Kidney epithelial cell (primary cell): ENCODE data around the gene ARMC12. TPM values are rescaled to one million over a fixed set of nuclear protein-coding genes. Genes with fewer than 3 reads are reported as not detected.
"Not testable (repeated sequence)": the region's sequence is repeated elsewhere in the genome, so short reads cannot be mapped to it uniquely, and the experiment has no call there.

Source experiments
- DNase-seq: peaks from one replicate; pipeline ENCODE4 v3.0.0-alpha.2; 2010; ENCODE audit warnings: low read depth
- H3K27me3 ChIP-seq: 2 replicates; pipeline ENCODE4 v1.6.0; 2011; ENCODE audit warnings: low read length; ENCODE audit not compliant: control insufficient read depth, insufficient read depth
- H3K36me3 ChIP-seq: 2 replicates; pipeline ENCODE4 v1.5.1; 2011; ENCODE audit warnings: low read length; ENCODE audit not compliant: control insufficient read depth, insufficient read depth
- H3K4me3 ChIP-seq: 2 replicates; pipeline ENCODE4 v1.5.1; 2011; ENCODE audit warnings: low read depth, mild to moderate bottlenecking, control low read depth, low read length
- CTCF ChIP-seq: IDR thresholded peaks from 2 replicates; pipeline ENCODE4 v1.5.1; 2011; ENCODE audit warnings: mild to moderate bottlenecking, moderate library complexity, low read length, control low read depth, inconsistent platforms; ENCODE audit not compliant: insufficient read depth, poor library complexity, severe bottlenecking
- total RNA-seq: library from RNA; depleted of rRNA; stranded (reverse); fragments of >200 nt; gene quantifications from 2 replicates; pipeline ENCODE4 v1.2.3, GENCODE V29; 2015

Gene ARMC12
- total RNA-seq, 1 donor from 2014 or later, result 0.29 TPM

- Histone ChIP-seq H3K27me3 (no peaks in the 10 kb centered on the region), H3K4me3 (no peak overlapping the region), H3K36me3 (no peaks in the 10 kb centered on the region)
- TF ChIP-seq CTCF, result no peak
- no peak for DNase-seq
Measured at GRCh38 chr6:35691027-35691824, 45.6 kb upstream of the ARMC12 start.

- Histone ChIP-seq H3K36me3 (no peaks in the 10 kb centered on the region), H3K4me3 (no peak overlapping the region), H3K27me3 (no peaks in the 10 kb centered on the region)
- no peak for TF ChIP-seq CTCF
- no peak for DNase-seq
Measured at GRCh38 chr6:35694462-35694861, 42.4 kb upstream of the ARMC12 start.

- not testable (repeated sequence) for H3K4me3 ChIP-seq, H3K36me3 ChIP-seq, H3K27me3 ChIP-seq, DNase-seq
Measured at GRCh38 chr6:35698430-35698829, 38.4 kb upstream of the ARMC12 start.

- Histone ChIP-seq H3K36me3 (no peaks in the 10 kb centered on the region), H3K4me3 (no peak overlapping the region), H3K27me3 (no peaks in the 10 kb centered on the region)
- TF ChIP-seq CTCF, result no peak
- no peak for DNase-seq
Measured at GRCh38 chr6:35698858-35699257, 38.0 kb upstream of the ARMC12 start.

GRCh38 chr6:35703554-35703953 is 33.3 kb upstream of the ARMC12 start:
- Histone ChIP-seq H3K27me3 (no peaks in the 10 kb centered on the region), H3K4me3 (no peak overlapping the region), H3K36me3 (no peaks in the 10 kb centered on the region)
- DNase-seq, result no peak
- TF ChIP-seq CTCF, result no peak

GRCh38 chr6:35706468-35706867 is 30.4 kb upstream of the ARMC12 start:
- Histone ChIP-seq H3K27me3 (no peaks in the 10 kb centered on the region), H3K36me3 (no peaks in the 10 kb centered on the region), H3K4me3 (no peak overlapping the region)
- no peak for DNase-seq
- TF ChIP-seq CTCF, result no peak
